Esophagus squamous epithelium (tissue), 4 donors: ENCODE measurements around the gene IL5RA.

ENCODE experiments used
- CTCF ChIP-seq, 6 experiments: fragments of 450-650 bp in 4 of 6; fragments of 200-600 bp in 2 of 6; sonication (generic) in 2 of 6; IDR thresholded peaks; one replicate each; pipeline ENCODE4 v1.5.1; 2016 to 2019; ENCODE audit warnings: antibody characterized with exemption in 6 of 6, mild to moderate bottlenecking in 4 of 6, moderate library complexity in 4 of 6
- POLR2A ChIP-seq, 4 donors: fragments of 450-650 bp; IDR thresholded peaks; one replicate each; pipeline ENCODE4 v1.6.1; 2017; ENCODE audit warnings: antibody characterized with exemption in 4 of 4, mild to moderate bottlenecking in 4 of 4, moderate library complexity in 3 of 4

DNA sequence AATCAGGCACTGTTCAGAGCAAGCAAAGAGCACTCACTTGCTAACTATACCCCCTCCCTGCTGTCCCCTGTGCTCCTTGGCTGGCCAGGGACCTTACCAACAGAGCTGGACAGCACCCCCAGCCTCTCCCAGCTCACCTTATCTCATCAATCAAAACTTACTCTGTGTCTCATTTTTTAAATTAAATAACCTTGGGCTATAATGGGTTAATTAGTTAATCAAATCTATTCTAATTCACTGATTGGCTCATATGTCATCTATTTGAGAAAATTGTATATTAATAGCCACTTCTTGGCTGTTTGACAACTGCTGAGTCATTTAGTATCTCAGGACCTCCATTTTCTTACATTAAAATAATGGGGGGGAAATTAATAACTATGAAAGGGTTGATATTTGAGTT is 22.9 kb downstream of the IL5RA start:
- TF ChIP-seq POLR2A (IDR thresholded peaks at IDR 0.05) (no peak), CTCF (IDR thresholded peaks at IDR 0.05) (no peak)
